HepG2 (cell line): Measurements from ENCODE around the gene NR2F1. TPM values are rescaled to one million over a fixed set of nuclear protein-coding genes. Genes with fewer than 3 reads are reported as not detected.

ENCODE experiments used
- ATAC-seq: fragments of 200-7000 bp; cut with Tn5 transposase; 3 replicates; pipeline ENCODE4 v1.9.1; 2020; ENCODE audit warnings: mild to moderate bottlenecking, moderate library complexity
- BruUV-seq: library from RNA; stranded (reverse); fragments of 400-500 nt; replicated peaks from 2 replicates; lab custom pipeline; 2021; lab: Mats Ljungman, UMichigan
- CTCF ChIA-PET: fragments of 300-600 bp; formaldehyde crosslinking; extraction: SDS; loops from one replicate; lab custom pipeline; 2021; ENCODE audit warnings: low total read pairs, inconsistent platforms, low intra/inter-chr PET ratio; lab: Yijun Ruan, JAX
- POLR2A ChIA-PET: fragments of 350-600 bp; sonication (Branson Sonifier 250); formaldehyde crosslinking; loops from one replicate; lab custom pipeline; 2020; ENCODE audit warnings: antibody characterized with exemption, inconsistent platforms; lab: Yijun Ruan, JAX
- DNase-seq: peaks from one replicate; pipeline ENCODE4 v3.0.0-alpha.2; 2015; ENCODE audit warnings: low spot score
- FAIRE-seq: peaks from 3 replicates; lab custom pipeline; 2011; peaks lifted over from hg19 to GRCh38; lab: Jason Lieb, UNC
- H2AFZ ChIP-seq: one replicate; pipeline ENCODE4 v1.6.1; 2011; ENCODE audit warnings: low read length, inconsistent platforms
- H3K27ac ChIP-seq: fragments of 300-600 bp; 3 replicates; pipeline ENCODE4 v1.8.0; 2011; ENCODE audit warnings: mixed run types, mild to moderate bottlenecking, mixed read lengths, low read length, inconsistent platforms; ENCODE audit not compliant: insufficient read depth; ENCODE audit errors: extremely low read length
- H3K27me3 ChIP-seq, 2 experiments: fragments of 200-600 bp in 1 of 2; 2 replicates in 1 of 2; 3 replicates in 1 of 2; pipeline versions ENCODE4 v1.6.0 to v1.8.0; 2011; ENCODE audit warnings: low read length in 2 of 2, mild to moderate bottlenecking in 2 of 2, moderate library complexity in 2 of 2, inconsistent platforms in 1 of 2; ENCODE audit not compliant: insufficient read depth in 2 of 2, control insufficient read depth in 1 of 2
- H3K36me3 ChIP-seq, 2 experiments: fragments of 200-600 bp in 1 of 2; replicated peaks in 1 of 2; 2 replicates in 1 of 2; 3 replicates in 1 of 2; pipeline versions ENCODE4 v1.5.1 to v1.8.0; 2011; ENCODE audit warnings: low read length in 2 of 2, inconsistent platforms in 1 of 2; ENCODE audit not compliant: insufficient read depth in 2 of 2, control insufficient read depth in 1 of 2
- H3K4me1 ChIP-seq: 2 replicates; pipeline ENCODE4 v1.5.1; 2012; ENCODE audit warnings: low read length, inconsistent platforms; ENCODE audit not compliant: insufficient read depth
- H3K4me2 ChIP-seq: 2 replicates; pipeline ENCODE4 v1.6.0; 2011; ENCODE audit warnings: low read depth, low read length, inconsistent platforms
- H3K4me3 ChIP-seq, 3 experiments: fragments of 200-600 bp in 1 of 3; sonication (generic), shearing (Covaris generic) in 1 of 3; replicated peaks in 1 of 3; 2 replicates each; pipeline ENCODE4 v1.5.1; 2011 to 2016; ENCODE audit warnings: low read length in 3 of 3, inconsistent platforms in 2 of 3, low read depth in 2 of 3, mild to moderate bottlenecking in 2 of 3, control low read depth in 1 of 3, mixed read lengths in 1 of 3; ENCODE audit not compliant: insufficient read depth in 1 of 3
- H3K79me2 ChIP-seq: one replicate; pipeline ENCODE4 v1.6.1; 2011; ENCODE audit warnings: low read length, inconsistent platforms; ENCODE audit not compliant: insufficient read depth
- H3K9ac ChIP-seq: 2 replicates; pipeline ENCODE4 v1.6.0; 2011; ENCODE audit warnings: mild to moderate bottlenecking, low read depth, low read length, inconsistent platforms; ENCODE audit not compliant: insufficient read depth
- H3K9me3 ChIP-seq: 2 replicates; pipeline ENCODE4 v1.5.1; 2012; ENCODE audit warnings: mild to moderate bottlenecking, low read length
- H4K20me1 ChIP-seq: 2 replicates; pipeline ENCODE4 v1.6.0; 2011; ENCODE audit warnings: inconsistent platforms, mild to moderate bottlenecking, low read length, moderate library complexity; ENCODE audit not compliant: insufficient read depth
- AGO2 ChIP-seq: fragments of 200-400 bp; formaldehyde crosslinking; optimal IDR thresholded peaks from 2 replicates; pipeline ENCODE3; 2017; ENCODE audit warnings: mild to moderate bottlenecking, low read depth, low read length, moderate library complexity
- CEBPB ChIP-seq: IDR thresholded peaks from 2 replicates; pipeline ENCODE4 v1.6.1; 2011; ENCODE audit warnings: low read depth, low read length, improper control_type of control experiment, borderline replicate concordance
- HNRNPLL ChIP-seq: fragments of 200-400 bp; formaldehyde crosslinking; IDR thresholded peaks from 2 replicates; pipeline ENCODE4 v1.6.1; 2017; ENCODE audit warnings: mild to moderate bottlenecking, low read depth, low read length; ENCODE audit not compliant: poor library complexity, severe bottlenecking
- MAZ ChIP-seq, 2 experiments: sonication (generic) in 1 of 2; formaldehyde crosslinking in 1 of 2; IDR thresholded peaks; 2 replicates each; pipeline versions ENCODE4 v1.5.0 to v1.6.1; 2012 to 2020; ENCODE audit warnings: low read depth in 2 of 2, mild to moderate bottlenecking in 2 of 2, borderline replicate concordance in 1 of 2, improper control_type of control experiment in 1 of 2, low read length in 1 of 2, missing genetic modification reagents in 1 of 2, moderate library complexity in 1 of 2
- SAP130 ChIP-seq: IDR thresholded peaks from 2 replicates; pipeline ENCODE4 v1.6.1; 2016; ENCODE audit warnings: low read depth
- ZFY ChIP-seq: sonication (generic); formaldehyde crosslinking; IDR thresholded peaks from 2 replicates; pipeline ENCODE4 v1.4.0; 2020; ENCODE audit warnings: missing genetic modification reagents
- ZNF598 ChIP-seq: sonication (generic); formaldehyde crosslinking; IDR thresholded peaks from 2 replicates; pipeline ENCODE4 v1.5.1; 2020; ENCODE audit warnings: mild to moderate bottlenecking, missing genetic modification reagents, borderline replicate concordance
- WGBS: methylation state at CpG from one replicate; pipeline ENCODE4 v1.1.6; 2017; ENCODE audit warnings: low lambda C conversion rate; 5-methylcytosine and 5-hydroxymethylcytosine counted together
- in situ Hi-C: cut with HindIII; loops from 2 replicates; pipeline ENCODE4 v1.10.0; 2017; ENCODE audit warnings: low pct_unique_long_range_greater_than_20kb; ENCODE audit not compliant: extremely low pct_ligation_motif_present
- intact Hi-C: fragments of 100-400 bp; cut with micrococcal nuclease; formaldehyde crosslinking; loops from one replicate; pipeline ENCODE4 v1.10.0; 2022; ENCODE audit not compliant: unreplicated experiment
- polyA plus RNA-seq, 8 experiments: library from polyadenylated mRNA; depleted of rRNA in 3 of 8; stranded (reverse) in 7 of 8; unstranded in 1 of 8; fragments of >200 nt; fragmentation: Illumina TruSeq in 4 of 8; extraction: Trizol in 4 of 8; gene quantifications; 2 replicates each; pipeline versions ENCODE4 v1.2.1 to v1.2.3, GENCODE V29; 2011 to 2016; ENCODE audit warnings: low read depth in 4 of 8, missing spikeins in 1 of 8, mixed read lengths in 1 of 8; ENCODE audit not compliant: insufficient read depth in 1 of 8
- total RNA-seq, 5 experiments: library from RNA; depleted of rRNA; stranded (reverse); fragments of >200 nt; fragmentation: Illumina TruSeq; extraction: Trizol; gene quantifications; 2 replicates each; pipeline ENCODE4 v1.2.3, GENCODE V29; 2016; ENCODE audit warnings: low read depth in 1 of 5
- TF ChIP-seq, protein P1 (sequence below), 2 experiments: IDR thresholded peaks; 2 replicates each; pipeline ENCODE4 v1.6.1; 2011 to 2012; ENCODE audit warnings: low read length in 2 of 2, borderline replicate concordance in 1 of 2, low read depth in 1 of 2, mild to moderate bottlenecking in 1 of 2, moderate library complexity in 1 of 2
- TF ChIP-seq, protein P2 (sequence below): sonication (generic); formaldehyde crosslinking; IDR thresholded peaks from 2 replicates; pipeline ENCODE4 v1.5.1; 2020; ENCODE audit warnings: mild to moderate bottlenecking, missing genetic modification reagents, moderate library complexity

The NR2F1 gene
- total and polyA plus RNA-seq, 2 of the 13 experiments (the other 11 are each of a cell fraction or from before 2014, with no cell fraction given): 17.1 to 59.7 TPM

DNA sequence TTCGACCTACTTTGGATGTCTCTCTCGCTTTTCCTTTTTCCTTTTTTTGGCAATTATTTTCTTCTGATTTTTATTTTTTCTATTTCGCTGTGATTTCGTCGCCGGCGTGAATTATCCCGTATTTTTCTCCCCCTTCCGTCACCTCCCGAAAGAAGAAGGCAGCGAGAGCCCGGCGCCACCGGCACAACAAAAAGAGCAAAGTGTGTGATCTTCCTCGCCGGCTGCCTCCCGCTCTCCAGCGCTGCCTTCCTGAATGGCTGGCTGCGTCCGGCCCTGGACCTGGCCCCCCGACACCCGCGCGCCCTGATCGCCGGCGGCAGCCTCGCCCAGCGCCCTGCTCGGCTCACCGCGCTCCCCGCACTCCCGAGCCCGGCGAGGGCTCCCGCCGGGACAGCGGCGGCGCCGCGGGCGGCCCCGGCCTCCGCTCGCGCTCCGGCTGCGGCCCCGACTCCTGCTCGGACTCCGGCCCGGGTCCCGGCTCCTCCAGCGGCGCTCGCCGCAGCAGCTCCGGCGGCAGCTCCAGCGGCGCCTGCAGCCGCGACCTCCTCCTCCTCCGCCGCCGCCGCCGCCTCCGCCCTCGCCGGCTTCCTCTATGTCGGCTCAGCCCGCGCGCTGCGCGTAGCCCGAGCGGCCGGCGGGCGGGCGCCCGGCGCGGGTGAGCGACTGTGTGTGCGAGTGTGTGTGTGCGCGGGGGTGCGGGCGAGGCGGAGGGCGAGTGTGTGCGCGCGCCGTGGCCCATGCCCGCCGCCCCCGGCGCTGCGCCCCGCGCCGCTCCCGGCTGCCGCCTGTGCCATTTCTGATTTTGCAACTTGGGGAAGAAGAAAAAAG is 960 bp downstream of the NR2F1 start:
- intact Hi-C loops (loop anchor here (1.0 to 5.0 kb wide), 9 partner anchors 37 to 697 kb away; a partner anchor contains a TSS), in situ Hi-C loops (loop anchor here (5.0 to 10.0 kb wide), 3 partner anchors 208 to 697 kb away; no protein-coding TSS in a partner anchor)
- Histone ChIP-seq H3K4me3 (peak overlapping the region; percentile 90 to 96 (median 95)), H3K27me3 (peaks cover 1 to 12% of the 10 kb centered on the region in 2 experiments; a peak in 3 of 5 replicates), H2AFZ (no peak overlapping the region), H3K9ac (peak overlapping the region; percentile 86), H3K4me1 (peaks cover 26% of the 10 kb centered on the region), H3K36me3 (peaks cover 4 to 13% of the 10 kb centered on the region in 2 experiments; a peak in 2 of 5 replicates), H3K79me2 (peaks cover 42% of the 10 kb centered on the region), H4K20me1 (peaks cover 23% of the 10 kb centered on the region), H3K27ac (peak overlapping the region; percentile 92), H3K4me2 (peak overlapping the region; percentile 68), H3K9me3 (no peaks in the 10 kb centered on the region)
- BruUV-seq: TSS peak; percentile 81
- POLR2A ChIA-PET: interaction anchor here (1.6 kb wide), 1 partner anchor 675 kb away, joined by 13 read pairs; no protein-coding TSS in a partner anchor
- under 1% methylated on average over 39 of the region's 110 CpGs for WGBS
- DNase-seq: peak; percentile 32
- CTCF ChIA-PET: no interaction called here
- peak; percentile 6 for ATAC-seq
- FAIRE-seq: no peak
- TF ChIP-seq AGO2 (peak; percentile 80), ZNF598 (CRISPR knock-in tag) (no peak), ZFY (CRISPR knock-in tag) (peak; percentile 8; the same call in 1 of the 2 replicates), SAP130 (CRISPR knock-in tag) (peak; percentile 32), CEBPB (0 out of 2 replicates have a peak, but pooled peaks have one; percentile 2), MAZ (IDR thresholded peaks at IDR 0.05; ENCODE audit: borderline replicate concordance, low read depth, low read length) (no peak), MAZ (CRISPR knock-in tag; IDR thresholded peaks at IDR 0.05; ENCODE audit: low read depth) (peak; percentile 72), HNRNPLL (peak; percentile 67)
- TF ChIP-seq, protein P1, sequence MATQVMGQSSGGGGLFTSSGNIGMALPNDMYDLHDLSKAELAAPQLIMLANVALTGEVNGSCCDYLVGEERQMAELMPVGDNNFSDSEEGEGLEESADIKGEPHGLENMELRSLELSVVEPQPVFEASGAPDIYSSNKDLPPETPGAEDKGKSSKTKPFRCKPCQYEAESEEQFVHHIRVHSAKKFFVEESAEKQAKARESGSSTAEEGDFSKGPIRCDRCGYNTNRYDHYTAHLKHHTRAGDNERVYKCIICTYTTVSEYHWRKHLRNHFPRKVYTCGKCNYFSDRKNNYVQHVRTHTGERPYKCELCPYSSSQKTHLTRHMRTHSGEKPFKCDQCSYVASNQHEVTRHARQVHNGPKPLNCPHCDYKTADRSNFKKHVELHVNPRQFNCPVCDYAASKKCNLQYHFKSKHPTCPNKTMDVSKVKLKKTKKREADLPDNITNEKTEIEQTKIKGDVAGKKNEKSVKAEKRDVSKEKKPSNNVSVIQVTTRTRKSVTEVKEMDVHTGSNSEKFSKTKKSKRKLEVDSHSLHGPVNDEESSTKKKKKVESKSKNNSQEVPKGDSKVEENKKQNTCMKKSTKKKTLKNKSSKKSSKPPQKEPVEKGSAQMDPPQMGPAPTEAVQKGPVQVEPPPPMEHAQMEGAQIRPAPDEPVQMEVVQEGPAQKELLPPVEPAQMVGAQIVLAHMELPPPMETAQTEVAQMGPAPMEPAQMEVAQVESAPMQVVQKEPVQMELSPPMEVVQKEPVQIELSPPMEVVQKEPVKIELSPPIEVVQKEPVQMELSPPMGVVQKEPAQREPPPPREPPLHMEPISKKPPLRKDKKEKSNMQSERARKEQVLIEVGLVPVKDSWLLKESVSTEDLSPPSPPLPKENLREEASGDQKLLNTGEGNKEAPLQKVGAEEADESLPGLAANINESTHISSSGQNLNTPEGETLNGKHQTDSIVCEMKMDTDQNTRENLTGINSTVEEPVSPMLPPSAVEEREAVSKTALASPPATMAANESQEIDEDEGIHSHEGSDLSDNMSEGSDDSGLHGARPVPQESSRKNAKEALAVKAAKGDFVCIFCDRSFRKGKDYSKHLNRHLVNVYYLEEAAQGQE (IDR thresholded peaks at IDR 0.05; ENCODE audit: borderline replicate concordance in 1 of 2, low read depth in 1 of 2, low read length in 2 of 2): 0 out of 4 replicates have a peak, but pooled peaks of 1 of the 2 experiments have one; percentile 20
- TF ChIP-seq, protein P2, sequence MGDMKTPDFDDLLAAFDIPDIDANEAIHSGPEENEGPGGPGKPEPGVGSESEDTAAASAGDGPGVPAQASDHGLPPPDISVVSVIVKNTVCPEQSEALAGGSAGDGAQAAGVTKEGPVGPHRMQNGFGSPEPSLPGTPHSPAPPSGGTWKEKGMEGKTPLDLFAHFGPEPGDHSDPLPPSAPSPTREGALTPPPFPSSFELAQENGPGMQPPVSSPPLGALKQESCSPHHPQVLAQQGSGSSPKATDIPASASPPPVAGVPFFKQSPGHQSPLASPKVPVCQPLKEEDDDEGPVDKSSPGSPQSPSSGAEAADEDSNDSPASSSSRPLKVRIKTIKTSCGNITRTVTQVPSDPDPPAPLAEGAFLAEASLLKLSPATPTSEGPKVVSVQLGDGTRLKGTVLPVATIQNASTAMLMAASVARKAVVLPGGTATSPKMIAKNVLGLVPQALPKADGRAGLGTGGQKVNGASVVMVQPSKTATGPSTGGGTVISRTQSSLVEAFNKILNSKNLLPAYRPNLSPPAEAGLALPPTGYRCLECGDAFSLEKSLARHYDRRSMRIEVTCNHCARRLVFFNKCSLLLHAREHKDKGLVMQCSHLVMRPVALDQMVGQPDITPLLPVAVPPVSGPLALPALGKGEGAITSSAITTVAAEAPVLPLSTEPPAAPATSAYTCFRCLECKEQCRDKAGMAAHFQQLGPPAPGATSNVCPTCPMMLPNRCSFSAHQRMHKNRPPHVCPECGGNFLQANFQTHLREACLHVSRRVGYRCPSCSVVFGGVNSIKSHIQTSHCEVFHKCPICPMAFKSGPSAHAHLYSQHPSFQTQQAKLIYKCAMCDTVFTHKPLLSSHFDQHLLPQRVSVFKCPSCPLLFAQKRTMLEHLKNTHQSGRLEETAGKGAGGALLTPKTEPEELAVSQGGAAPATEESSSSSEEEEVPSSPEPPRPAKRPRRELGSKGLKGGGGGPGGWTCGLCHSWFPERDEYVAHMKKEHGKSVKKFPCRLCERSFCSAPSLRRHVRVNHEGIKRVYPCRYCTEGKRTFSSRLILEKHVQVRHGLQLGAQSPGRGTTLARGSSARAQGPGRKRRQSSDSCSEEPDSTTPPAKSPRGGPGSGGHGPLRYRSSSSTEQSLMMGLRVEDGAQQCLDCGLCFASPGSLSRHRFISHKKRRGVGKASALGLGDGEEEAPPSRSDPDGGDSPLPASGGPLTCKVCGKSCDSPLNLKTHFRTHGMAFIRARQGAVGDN (CRISPR knock-in tag): peak; percentile 32
